CD4-positive, alpha-beta T cell treated with Interleukin-17A for 1 hour (primary cell): Measurements from ENCODE around the gene ZXDC.

Source experiments
- DNase-seq: peaks from one replicate; pipeline ENCODE4 v3.0.0-alpha.2; 2020

ZXDC gene

GRCh38 chr3:126412841-126413692 lies 62.6 kb downstream of the ZXDC start:
- DNase-seq, result no peak

- DNase-seq, result no peak
Observed at GRCh38 chr3:126408099-126408498, 67.6 kb downstream of the ZXDC start.

GRCh38 chr3:126407412-126408044 lies 68.2 kb downstream of the ZXDC start:
- no peak for DNase-seq

GRCh38 chr3:126406389-126407296 lies 69.0 kb downstream of the ZXDC start:
- DNase-seq, result no peak

GRCh38 chr3:126402666-126403302 lies 72.9 kb downstream of the ZXDC start:
- no peak for DNase-seq

- DNase-seq, result no peak
Observed at GRCh38 chr3:126402178-126402577, 73.5 kb downstream of the ZXDC start.

GRCh38 chr3:126401611-126402160 lies 74.0 kb downstream of the ZXDC start:
- no peak for DNase-seq

- no peak for DNase-seq
Observed at GRCh38 chr3:126399756-126400155, 75.9 kb downstream of the ZXDC start.

GRCh38 chr3:126399351-126399735 lies 76.3 kb downstream of the ZXDC start:
- DNase-seq, result no peak

- no peak for DNase-seq
Observed at GRCh38 chr3:126398423-126399350, 77.0 kb downstream of the ZXDC start.

- DNase-seq, result no peak
Observed at GRCh38 chr3:126397610-126398422, 77.9 kb downstream of the ZXDC start.

- no peak for DNase-seq
Observed at GRCh38 chr3:126396536-126396935, 79.2 kb downstream of the ZXDC start.

- DNase-seq, result no peak
Observed at GRCh38 chr3:126395846-126396513, 79.7 kb downstream of the ZXDC start.

GRCh38 chr3:126394977-126395321 lies 80.7 kb downstream of the ZXDC start:
- no peak for DNase-seq

- no peak for DNase-seq
Observed at GRCh38 chr3:126394179-126394976, 81.3 kb downstream of the ZXDC start, which contains the start of gene CFAP100. CFAP100 (plus strand) TSS chr3:126394909; CDS start chr3:126396001, 1,092 bp downstream.

GRCh38 chr3:126393563-126393962 lies 82.1 kb downstream of the ZXDC start:
- DNase-seq, result no peak

- no peak for DNase-seq
Observed at GRCh38 chr3:126392246-126392645, 83.4 kb downstream of the ZXDC start.

GRCh38 chr3:126391631-126392030 lies 84.1 kb downstream of the ZXDC start:
- DNase-seq, result no peak

GRCh38 chr3:126390751-126391150 lies 84.9 kb downstream of the ZXDC start:
- no peak for DNase-seq
